K562 (cell line): ENCODE data around the gene KCTD17. TPM values are rescaled to one million over a fixed set of nuclear protein-coding genes. Genes with fewer than 3 reads are reported as not detected.
A peak's percentile ranks its signal among the peaks of the same experiment; 100 is the strongest.

Experiments
- ATAC-seq: fragments of 200-7000 bp; cut with Tn5 transposase; 3 replicates; pipeline ENCODE4 v1.9.1; 2020; ENCODE audit warnings: moderate library complexity
- BruUV-seq: library from RNA; stranded (reverse); fragments of 400-500 nt; replicated peaks from 2 replicates; lab custom pipeline; 2021; lab: Mats Ljungman, UMichigan
- CTCF ChIA-PET: fragments of 300-600 bp; formaldehyde crosslinking; extraction: SDS; loops from one replicate; lab custom pipeline; 2021; ENCODE audit warnings: low intra/inter-chr PET ratio; lab: Yijun Ruan, JAX
- POLR2A ChIA-PET: fragments of 300-600, 350-650 bp; sonication (Branson Sonifier 250); formaldehyde crosslinking; extraction: SDS; loops from one replicate; lab custom pipeline; 2021; ENCODE audit warnings: antibody characterized with exemption, inconsistent platforms; lab: Yijun Ruan, JAX
- DNase-seq, 4 experiments: peaks; one replicate each; pipeline versions ENCODE4 v3.0.0 to v3.0.0-alpha.2; 2011 to 2018; ENCODE audit warnings: low spot score in 3 of 4, mixed read lengths in 3 of 4; ENCODE audit errors: extremely low read depth in 1 of 4
- FAIRE-seq: peaks from 2 replicates; lab custom pipeline; 2011; peaks lifted over from hg19 to GRCh38; lab: Jason Lieb, UNC
- H2AFZ ChIP-seq: 2 replicates; pipeline ENCODE4 v1.6.0; 2011; ENCODE audit warnings: low read depth, low read length, control low read depth, inconsistent platforms
- H3K27ac ChIP-seq: fragments of 200-600 bp; 3 replicates; pipeline ENCODE4 v1.8.0; 2011; ENCODE audit warnings: low read depth, mild to moderate bottlenecking, control low read depth, inconsistent platforms, low read length, moderate library complexity, mixed read lengths; ENCODE audit errors: extremely low read depth
- H3K27me3 ChIP-seq, 2 experiments: fragments of 300-600 bp in 1 of 2; 2 replicates in 1 of 2; 3 replicates in 1 of 2; pipeline versions ENCODE4 v1.6.0 to v1.8.0; 2011; ENCODE audit warnings: inconsistent platforms in 2 of 2, low read length in 2 of 2, mild to moderate bottlenecking in 1 of 2, mixed read lengths in 1 of 2, moderate library complexity in 1 of 2; ENCODE audit not compliant: control insufficient read depth in 2 of 2, insufficient read depth in 2 of 2
- H3K36me3 ChIP-seq: fragments of 300-600 bp; 3 replicates; pipeline ENCODE4 v1.8.0; 2011; ENCODE audit warnings: mild to moderate bottlenecking, low read length, inconsistent platforms; ENCODE audit not compliant: control insufficient read depth, insufficient read depth
- H3K4me1 ChIP-seq, 2 experiments: fragments of 200-600 bp in 1 of 2; replicated peaks in 1 of 2; 2 replicates in 1 of 2; 3 replicates in 1 of 2; pipeline versions ENCODE4 v1.5.1 to v1.8.0; 2011; ENCODE audit warnings: inconsistent platforms in 2 of 2, low read length in 2 of 2, mild to moderate bottlenecking in 1 of 2, mixed read lengths in 1 of 2, moderate library complexity in 1 of 2; ENCODE audit not compliant: control insufficient read depth in 2 of 2, insufficient read depth in 2 of 2
- H3K4me2 ChIP-seq: 2 replicates; pipeline ENCODE4 v1.6.1; 2011; ENCODE audit warnings: low read length, control low read depth, inconsistent platforms, mixed read lengths; ENCODE audit not compliant: insufficient read depth
- H3K4me3 ChIP-seq: fragments of 200-600 bp; sonication (generic), shearing (Covaris generic); 2 replicates; pipeline ENCODE4 v1.5.1; 2016; ENCODE audit warnings: control low read depth, inconsistent platforms
- H3K79me2 ChIP-seq: fragments of 200-600 bp; 3 replicates; pipeline ENCODE4 v1.8.0; 2011; ENCODE audit warnings: low read length, inconsistent platforms; ENCODE audit not compliant: control insufficient read depth, insufficient read depth
- H3K9ac ChIP-seq, 2 experiments: 2 replicates each; pipeline versions ENCODE4 v1.6.0 to v1.6.1; 2011; ENCODE audit warnings: low read depth in 2 of 2, low read length in 2 of 2, control low read depth in 1 of 2, inconsistent platforms in 1 of 2, mild to moderate bottlenecking in 1 of 2, mixed read lengths in 1 of 2; ENCODE audit not compliant: insufficient read depth in 1 of 2
- H3K9me1 ChIP-seq: one replicate; pipeline ENCODE4 v1.6.0; 2011; ENCODE audit warnings: inconsistent platforms, mild to moderate bottlenecking, low read length, moderate library complexity; ENCODE audit not compliant: control insufficient read depth, insufficient read depth
- H3K9me3 ChIP-seq: replicated peaks from 2 replicates; pipeline ENCODE4 v1.5.1; 2011; ENCODE audit warnings: low read depth, low read length, inconsistent platforms; ENCODE audit not compliant: control insufficient read depth, insufficient read depth
- H4K20me1 ChIP-seq: replicated peaks from 2 replicates; pipeline ENCODE4 v1.6.1; 2011; ENCODE audit warnings: low read length, inconsistent platforms, mixed read lengths; ENCODE audit not compliant: control insufficient read depth, insufficient read depth
- ARID1B ChIP-seq: fragments of 450-650 bp; IDR thresholded peaks from 2 replicates; pipeline ENCODE4 v1.6.1; 2016; ENCODE audit warnings: antibody characterized with exemption, mild to moderate bottlenecking, inconsistent platforms
- BCL6 ChIP-seq: fragments of 250-450 bp; sonication (Bioruptor Pico); IDR thresholded peaks from 2 replicates; pipeline ENCODE4 v1.4.0; 2020
- BDP1 ChIP-seq: IDR thresholded peaks from 3 replicates; pipeline ENCODE4 v1.6.1; 2011; ENCODE audit not compliant: insufficient read length, insufficient read depth
- BRF2 ChIP-seq: IDR thresholded peaks from 3 replicates; pipeline ENCODE4 v1.6.1; 2011; ENCODE audit warnings: borderline replicate concordance, mild to moderate bottlenecking; ENCODE audit not compliant: insufficient read length, insufficient read depth
- CBFA2T3 ChIP-seq: fragments of 450-650 bp; IDR thresholded peaks from 2 replicates; pipeline ENCODE4 v1.6.1; 2017
- CHCHD3 ChIP-seq: fragments of 250-450 bp; sonication (Bioruptor Pico); IDR thresholded peaks from 2 replicates; pipeline ENCODE4 v2.1.2; 2022; ENCODE audit warnings: mild to moderate bottlenecking
- DPF2 ChIP-seq: fragments of 450-650 bp; IDR thresholded peaks from 2 replicates; pipeline ENCODE4 v1.6.1; 2016
- EGR1 ChIP-seq: fragments of 450-650 bp; conservative IDR thresholded peaks from 2 replicates; pipeline ENCODE4 v1.6.1; 2017; ENCODE audit warnings: mild to moderate bottlenecking
- ESRRA ChIP-seq: fragments of 450-650 bp; IDR thresholded peaks from 2 replicates; pipeline ENCODE4 v1.6.1; 2014; ENCODE audit warnings: low read depth, mild to moderate bottlenecking, moderate library complexity, borderline replicate concordance
- HBP1 ChIP-seq: fragments of 450-650 bp; formaldehyde crosslinking; IDR thresholded peaks from 2 replicates; pipeline ENCODE4 v1.4.0; 2022; ENCODE audit warnings: missing genetic modification characterization
- HDAC2 ChIP-seq: fragments of 450-650 bp; IDR thresholded peaks from 2 replicates; pipeline ENCODE4 v1.6.1; 2016; ENCODE audit warnings: mild to moderate bottlenecking
- JUND ChIP-seq, 2 experiments: IDR thresholded peaks; 2 replicates in 1 of 2; 3 replicates in 1 of 2; pipeline ENCODE4 v1.6.1; 2011; ENCODE audit warnings: borderline replicate concordance in 2 of 2, low read depth in 2 of 2, low read length in 2 of 2, improper control_type of control experiment in 1 of 2, missing biosample characterization in 1 of 2, missing genetic modification characterization in 1 of 2, missing genetic modification reagents in 1 of 2
- KDM1A ChIP-seq, 2 experiments: fragments of 450-650 bp; IDR thresholded peaks; 2 replicates each; pipeline ENCODE4 v1.6.1; 2016; ENCODE audit warnings: mild to moderate bottlenecking in 2 of 2
- MAFG ChIP-seq: fragments of 450-650 bp; conservative IDR thresholded peaks from 2 replicates; pipeline ENCODE4 v1.6.1; 2016; ENCODE audit warnings: missing genetic modification characterization, missing compliant biosample characterization
- MAZ ChIP-seq, 2 experiments: fragments of 450-650 bp in 1 of 2; sonication (generic) in 1 of 2; formaldehyde crosslinking; IDR thresholded peaks in 1 of 2; conservative IDR thresholded peaks in 1 of 2; 2 replicates each; pipeline versions ENCODE4 v1.4.0 to v1.5.0; 2020; ENCODE audit warnings: mild to moderate bottlenecking in 1 of 2, missing genetic modification reagents in 1 of 2
- PURB ChIP-seq: sonication (generic); formaldehyde crosslinking; IDR thresholded peaks from 2 replicates; pipeline ENCODE4 v1.9.0; 2021; ENCODE audit warnings: low read depth, mild to moderate bottlenecking, missing genetic modification reagents
- RBM25 ChIP-seq: fragments of 200-400 bp; formaldehyde crosslinking; IDR thresholded peaks from 2 replicates; pipeline ENCODE4 v1.6.1; 2018; ENCODE audit warnings: low read length, low read depth, moderate library complexity; ENCODE audit not compliant: severe bottlenecking
- RCOR1 ChIP-seq, 2 experiments: IDR thresholded peaks; 2 replicates each; pipeline ENCODE4 v1.6.1; 2012; ENCODE audit warnings: low read depth in 2 of 2, low read length in 2 of 2, borderline replicate concordance in 1 of 2, improper control_type of control experiment in 1 of 2
- ZNF134 ChIP-seq: fragments of 250-450 bp; sonication (Bioruptor Pico); conservative IDR thresholded peaks from 2 replicates; pipeline ENCODE4 v1.4.0; 2020
- ZNF316 ChIP-seq: fragments of 450-650 bp; IDR thresholded peaks from 2 replicates; pipeline ENCODE4 v1.6.1; 2016
- WGBS: fragments of 100-300 bp; shearing (Covaris generic); methylation state at CpG from one replicate; pipeline ENCODE4 v1.1.6; 2016; ENCODE audit warnings: low coverage, mixed read lengths; ENCODE audit not compliant: insufficient coverage; ENCODE audit errors: missing lambda C conversion rate; 5-methylcytosine and 5-hydroxymethylcytosine counted together
- in situ Hi-C: fragments of 300-500 bp; cut with MboI; formaldehyde crosslinking; loops from 4 replicates; pipeline ENCODE4 v1.15.0; 2018; ENCODE audit warnings: inconsistent platforms, mixed read lengths
- intact Hi-C: fragments of 100-400 bp; cut with micrococcal nuclease; formaldehyde crosslinking; loops from 2 replicates; pipeline ENCODE4 v1.14.2; 2022
- polyA plus RNA-seq, 8 experiments: library from polyadenylated mRNA; depleted of rRNA in 4 of 8; stranded (reverse) in 5 of 8; unstranded in 3 of 8; fragments of >200 nt; fragmentation: Nextera tagmentation in 2 of 8; fragmentation: Illumina TruSeq in 1 of 8; extraction: Ambion mirVana in 2 of 8; extraction: Trizol in 1 of 8; gene quantifications; 2 replicates each; pipeline versions ENCODE4 v1.2.1 to v1.2.3, GENCODE V29; 2011 to 2014; ENCODE audit warnings: inconsistent platforms in 1 of 8, missing spikeins in 1 of 8
- total RNA-seq, 7 experiments: library from RNA; depleted of rRNA in 6 of 7; stranded (reverse); fragments of >200 nt in 6 of 7; fragmentation: Illumina TruSeq in 2 of 7; extraction: Trizol in 2 of 7; gene quantifications; 2 replicates each; pipeline versions ENCODE4 v1.2.1 to v1.2.3, GENCODE V29; 2011 to 2021; ENCODE audit warnings: low replicate concordance in 1 of 7

Gene KCTD17
- total and polyA plus RNA-seq, 9 of the 15 experiments (the other 6 are each of a cell fraction or from before 2014, with no cell fraction given): 0.22 to 0.90 (median 0.49) TPM; not detected in 2

GRCh38 chr22:37015587-37015878, 36.0 kb upstream of the KCTD17 start (continued):
- no peak for TF ChIP-seq CHCHD3 (CRISPR knock-in tag)
- TF ChIP-seq BCL6 (CRISPR knock-in tag): no peak
- no peak for TF ChIP-seq BDP1
- no peak for TF ChIP-seq HBP1 (CRISPR knock-in tag)
- TF ChIP-seq ZNF134 (CRISPR knock-in tag): no peak
- TF ChIP-seq, all 486 proteins: peak for 0

GRCh38 chr22:37016134-37016910, 35.2 kb upstream of the KCTD17 start:
- Histone ChIP-seq H3K27me3 (no peaks in the 10 kb centered on the region), H4K20me1 (peaks cover 6% of the 10 kb centered on the region), H3K27ac (peak overlapping the region; percentile 31), H3K9me1 (peaks cover 2% of the 10 kb centered on the region), H3K79me2 (peaks cover 38% of the 10 kb centered on the region), H3K4me1 (peaks cover 29 to 46% of the 10 kb centered on the region in 2 experiments; a peak in 4 of 5 replicates), H3K4me2 (peak overlapping the region; percentile 18; the same call in 1 of the 2 replicates), H3K4me3 (no peak overlapping the region), H3K9ac (no peak overlapping the region; a peak in 1 of 4 replicates), H2AFZ (no peak overlapping the region), H3K36me3 (peaks cover 21% of the 10 kb centered on the region; the same call in 2 of the 3 replicates), H3K9me3 (no peaks in the 10 kb centered on the region)
- ChIA-PET CTCF (interaction anchor here (0.8 kb wide), 1 partner anchor 39 kb away, joined by 3 read pairs; no protein-coding TSS in a partner anchor), POLR2A (interaction anchor here (0.7 kb wide), 1 partner anchor 18 kb away, joined by 3 read pairs; no protein-coding TSS in a partner anchor)
- intact Hi-C loops (no loop called here), in situ Hi-C loops (no loop called here)
- no TSS peak for BruUV-seq
- FAIRE-seq (peak; percentile 81), DNase-seq (peak in 2 of 4 experiments; percentile 50 to 77), ATAC-seq (peak; percentile 51)
- 44% methylated on average over 11 of the region's 14 CpGs for WGBS
- TF ChIP-seq KDM1A (IDR thresholded peaks at IDR 0.05) (peak; percentile 60 to 87; a peak in 3 of 4 replicates), ZNF316 (peak; percentile 65), PURB (CRISPR knock-in tag) (no peak), HDAC2 (0 out of 2 replicates have a peak, but pooled peaks have one; percentile 73), EGR1 (peak; percentile 71), ARID1B (peak; percentile 12; the same call in 1 of the 2 replicates), CBFA2T3 (0 out of 2 replicates have a peak, but pooled peaks have one; percentile 18), RBM25 (peak; percentile 97), MAFG (peak; percentile 23), JUND (IDR thresholded peaks at IDR 0.05; ENCODE audit: borderline replicate concordance, low read depth, low read length) (no peak), JUND (tag; IDR thresholded peaks at IDR 0.05; ENCODE audit: borderline replicate concordance, low read depth, low read length) (no peak), BRF2 (no peak), ESRRA (peak; percentile 55; the same call in 1 of the 2 replicates), MAZ (CRISPR knock-in tag; conservative IDR thresholded peaks at IDR 0.05 in 1 of 2, IDR thresholded peaks at IDR 0.05 in 1 of 2) (no peak), DPF2 (0 out of 2 replicates have a peak, but pooled peaks have one; percentile 30), RCOR1 (IDR thresholded peaks at IDR 0.05; ENCODE audit: borderline replicate concordance in 1 of 2, low read depth in 2 of 2, low read length in 2 of 2) (peak; percentile 63 to 72; a peak in 3 of 4 replicates)
